ENCODE data around the gene CCDC146. TPM values are rescaled to one million over a fixed set of nuclear protein-coding genes. Genes with fewer than 3 reads are reported as not detected.
"Not testable (repeated sequence)": the region's sequence is repeated elsewhere in the genome, so short reads cannot be mapped to it uniquely, and the experiment has no call there.

The CCDC146 gene
- total and polyA plus RNA-seq, 4 donors = 8.9 to 28.3 (median 17.8) TPM

- H3K4me1 ChIP-seq (ENCODE audit: control insufficient read depth in 1 of 2, insufficient read depth in 2 of 2, low read length in 2 of 2) = peaks cover 2 to 14% of the 10 kb centered on the region in 2 donors
- no peaks in the 10 kb centered on the region for H3K36me3 ChIP-seq (ENCODE audit: control insufficient read depth in 1 of 2, insufficient read depth in 2 of 2, low read length in 1 of 2)
- no peaks in the 10 kb centered on the region for H3K27me3 ChIP-seq (ENCODE audit: control insufficient read depth in 1 of 2, insufficient read depth in 2 of 2, low read length in 1 of 2)
- intact Hi-C loops (cut with DNase I) = loop anchor here (5.0 kb wide), 2 partner anchors 85 to 210 kb away; partner anchors contain the start of gene CCDC146 (in 2 of the 2)
- DNase-seq (peak; percentile 72 to 74), ATAC-seq (ENCODE audit: low FRiP score) (peak; percentile 92)
- H3K9me3 ChIP-seq (ENCODE audit: control insufficient read depth, low read length) = no peaks in the 10 kb centered on the region
- no peak overlapping the region for H3K27ac ChIP-seq (ENCODE audit: low read depth in 1 of 2, low read length in 2 of 2)
- 48 to 50% methylated on average over 3 of the region's 3 CpGs for WGBS, 2 donors
- no peak overlapping the region for H3K4me3 ChIP-seq (ENCODE audit: low read length in 2 of 2)
These were observed 209.7 kb downstream of the CCDC146 start for GRCh38 chr7:77331938-77332695.

- not testable (repeated sequence) for H3K4me1 ChIP-seq (ENCODE audit: control insufficient read depth in 1 of 2, insufficient read depth in 2 of 2, low read length in 2 of 2); H3K9me3 ChIP-seq (ENCODE audit: control insufficient read depth, low read length); ATAC-seq (ENCODE audit: low FRiP score); H3K27me3 ChIP-seq (ENCODE audit: control insufficient read depth in 1 of 2, insufficient read depth in 2 of 2, low read length in 1 of 2); H3K36me3 ChIP-seq (ENCODE audit: control insufficient read depth in 1 of 2, insufficient read depth in 2 of 2, low read length in 1 of 2); H3K4me3 ChIP-seq (ENCODE audit: low read length in 2 of 2); DNase-seq; H3K27ac ChIP-seq (ENCODE audit: low read depth in 1 of 2, low read length in 2 of 2)
- 94% methylated on average over 2 of the region's 2 CpGs for WGBS, 2 donors
- intact Hi-C loops (cut with DNase I) = loop anchor here (5.0 kb wide), 2 partner anchors 87 to 212 kb away; partner anchors contain the start of gene CCDC146 (in 2 of the 2)
These were observed 211.6 kb downstream of the CCDC146 start for GRCh38 chr7:77334039-77334438.

- H3K9me3 ChIP-seq (ENCODE audit: control insufficient read depth, low read length) = no peaks in the 10 kb centered on the region
- no peak for ATAC-seq (ENCODE audit: low FRiP score)
These were observed 213.2 kb downstream of the CCDC146 start for GRCh38 chr7:77335581-77335980.

GRCh38 chr7:77337456-77337990, 215.1 kb downstream of the CCDC146 start:
- Histone ChIP-seq H3K4me3 (ENCODE audit: low read length in 2 of 2) (no peak overlapping the region), H3K9me3 (ENCODE audit: control insufficient read depth, low read length) (no peaks in the 10 kb centered on the region), H3K27ac (ENCODE audit: low read depth in 1 of 2, low read length in 2 of 2) (no peak overlapping the region), H3K4me1 (ENCODE audit: control insufficient read depth in 1 of 2, insufficient read depth in 2 of 2, low read length in 2 of 2) (peaks cover 2 to 3% of the 10 kb centered on the region in 2 donors), H3K27me3 (ENCODE audit: control insufficient read depth in 1 of 2, insufficient read depth in 2 of 2, low read length in 1 of 2) (no peaks in the 10 kb centered on the region), H3K36me3 (ENCODE audit: control insufficient read depth in 1 of 2, insufficient read depth in 2 of 2, low read length in 1 of 2) (no peaks in the 10 kb centered on the region)
- DNase-seq (no peak), ATAC-seq (ENCODE audit: low FRiP score) (no peak)
- intact Hi-C loops (cut with DNase I) = no loop called here
- 94 to 96% methylated on average over 2 of the region's 2 CpGs for WGBS, 2 donors

More at GRCh38 chr7:77335581-77335980, 213.2 kb downstream of the CCDC146 start:
- H3K36me3 ChIP-seq (ENCODE audit: control insufficient read depth in 1 of 2, insufficient read depth in 2 of 2, low read length in 1 of 2) = no peaks in the 10 kb centered on the region
- H3K4me1 ChIP-seq (ENCODE audit: control insufficient read depth in 1 of 2, insufficient read depth in 2 of 2, low read length in 2 of 2) = peaks cover 2 to 3% of the 10 kb centered on the region in 2 donors
- intact Hi-C loops (cut with DNase I) = no loop called here
- H3K27me3 ChIP-seq (ENCODE audit: control insufficient read depth in 1 of 2, insufficient read depth in 2 of 2, low read length in 1 of 2) = no peaks in the 10 kb centered on the region
- H3K27ac ChIP-seq (ENCODE audit: low read depth in 1 of 2, low read length in 2 of 2) = no peak overlapping the region
- no peak for DNase-seq
- H3K4me3 ChIP-seq (ENCODE audit: low read length in 2 of 2) = no peak overlapping the region

GRCh38 chr7:77338260-77338659, 215.8 kb downstream of the CCDC146 start:
- 68 to 81% methylated on average over 4 of the region's 4 CpGs for WGBS, 2 donors
- Histone ChIP-seq H3K9me3 (ENCODE audit: control insufficient read depth, low read length) (no peaks in the 10 kb centered on the region), H3K4me1 (ENCODE audit: control insufficient read depth in 1 of 2, insufficient read depth in 2 of 2, low read length in 2 of 2) (peaks cover 2 to 3% of the 10 kb centered on the region in 2 donors), H3K27me3 (ENCODE audit: control insufficient read depth in 1 of 2, insufficient read depth in 2 of 2, low read length in 1 of 2) (no peaks in the 10 kb centered on the region), H3K4me3 (ENCODE audit: low read length in 2 of 2) (no peak overlapping the region), H3K27ac (ENCODE audit: low read depth in 1 of 2, low read length in 2 of 2) (no peak overlapping the region), H3K36me3 (ENCODE audit: control insufficient read depth in 1 of 2, insufficient read depth in 2 of 2, low read length in 1 of 2) (no peaks in the 10 kb centered on the region)
- ATAC-seq (ENCODE audit: low FRiP score) (no peak), DNase-seq (no peak)
- intact Hi-C loops (cut with DNase I) = no loop called here

GRCh38 chr7:77338883-77339629, 216.6 kb downstream of the CCDC146 start:
- Histone ChIP-seq H3K27ac (ENCODE audit: low read depth in 1 of 2, low read length in 2 of 2) (no peak overlapping the region), H3K4me3 (ENCODE audit: low read length in 2 of 2) (no peak overlapping the region), H3K4me1 (ENCODE audit: control insufficient read depth in 1 of 2, insufficient read depth in 2 of 2, low read length in 2 of 2) (peaks cover 2 to 3% of the 10 kb centered on the region in 2 donors), H3K9me3 (ENCODE audit: control insufficient read depth, low read length) (no peaks in the 10 kb centered on the region), H3K27me3 (ENCODE audit: control insufficient read depth in 1 of 2, insufficient read depth in 2 of 2, low read length in 1 of 2) (no peaks in the 10 kb centered on the region), H3K36me3 (ENCODE audit: control insufficient read depth in 1 of 2, insufficient read depth in 2 of 2, low read length in 1 of 2) (no peaks in the 10 kb centered on the region)
- DNase-seq = no peak
- ATAC-seq (ENCODE audit: low FRiP score) = no peak
- intact Hi-C loops (cut with DNase I) = no loop called here
- WGBS, 2 donors = 86 to 96% methylated on average over 5 of the region's 5 CpGs

GRCh38 chr7:77339726-77340125, 217.3 kb downstream of the CCDC146 start:
- peaks cover 2 to 3% of the 10 kb centered on the region in 2 donors for H3K4me1 ChIP-seq (ENCODE audit: control insufficient read depth in 1 of 2, insufficient read depth in 2 of 2, low read length in 2 of 2)
- H3K9me3 ChIP-seq (ENCODE audit: control insufficient read depth, low read length) = no peaks in the 10 kb centered on the region
- no peaks in the 10 kb centered on the region for H3K36me3 ChIP-seq (ENCODE audit: control insufficient read depth in 1 of 2, insufficient read depth in 2 of 2, low read length in 1 of 2)
- no peak overlapping the region for H3K27ac ChIP-seq (ENCODE audit: low read depth in 1 of 2, low read length in 2 of 2)
- H3K4me3 ChIP-seq (ENCODE audit: low read length in 2 of 2) = no peak overlapping the region
- intact Hi-C loops (cut with DNase I) = no loop called here
- WGBS, 2 donors = 73 to 81% methylated on average over 5 of the region's 5 CpGs
- no peak for DNase-seq
- ATAC-seq (ENCODE audit: low FRiP score) = no peak
- no peaks in the 10 kb centered on the region for H3K27me3 ChIP-seq (ENCODE audit: control insufficient read depth in 1 of 2, insufficient read depth in 2 of 2, low read length in 1 of 2)

All from aorta (tissue), 5 donors.